B cell (primary cell): ENCODE data around the gene MRPL10. TPM values are rescaled to one million over a fixed set of nuclear protein-coding genes. Genes with fewer than 3 reads are reported as not detected.

Experiments used
- ATAC-seq: fragments of 200-7000 bp; cut with Tn5 transposase; one replicate; pipeline ENCODE4 v1.10.0; 2021; ENCODE audit warnings: low read depth, mild to moderate bottlenecking, moderate number of reproducible peaks, moderate library complexity
- CTCF ChIA-PET: fragments of 350-600 bp; sonication (Branson Sonifier 250); formaldehyde crosslinking; loops from one replicate; lab custom pipeline; 2021; ENCODE audit warnings: antibody characterized with exemption, inconsistent platforms; lab: Charles Lee
- POLR2A ChIA-PET: fragments of 350-600 bp; sonication (Branson Sonifier 250); formaldehyde crosslinking; loops from one replicate; lab custom pipeline; 2021; ENCODE audit warnings: antibody characterized with exemption; lab: Charles Lee
- DNase-seq: peaks from one replicate; pipeline ENCODE4 v3.0.0; 2013
- H2AFZ ChIP-seq: 2 replicates; pipeline ENCODE4 v1.6.1; 2012; ENCODE audit warnings: mild to moderate bottlenecking, low read depth, low read length; ENCODE audit not compliant: insufficient read depth, poor library complexity, severe bottlenecking
- H3K27ac ChIP-seq, 2 donors: 1 replicate in 1 of 2; 2 replicates in 1 of 2; pipeline ENCODE4 v1.5.1; 2012 to 2013; ENCODE audit warnings: low read length in 2 of 2, mild to moderate bottlenecking in 2 of 2, moderate library complexity in 1 of 2
- H3K27me3 ChIP-seq, 4 experiments: fragments of 200-600 bp in 1 of 4; sonication (generic) in 1 of 4; replicated peaks in 1 of 4; 1 replicate in 2 of 4; 2 replicates in 2 of 4; pipeline versions ENCODE4 v1.6.1 to v1.7.0; 2013 to 2016; ENCODE audit warnings: low read length in 3 of 4, mild to moderate bottlenecking in 2 of 4, mixed read lengths in 1 of 4, moderate library complexity in 1 of 4; ENCODE audit not compliant: insufficient read depth in 4 of 4, control insufficient read depth in 3 of 4; ENCODE audit errors: control extremely low read depth in 1 of 4
- H3K36me3 ChIP-seq, 2 experiments: replicated peaks in 1 of 2; 1 replicate in 1 of 2; 2 replicates in 1 of 2; pipeline versions ENCODE4 v1.6.1 to v1.7.1; 2013; ENCODE audit warnings: low read length in 1 of 2; ENCODE audit not compliant: insufficient read depth in 2 of 2, control insufficient read depth in 1 of 2; ENCODE audit errors: control extremely low read depth in 1 of 2, extremely low read depth in 1 of 2
- H3K4me1 ChIP-seq, 2 donors: fragments of 200-600 bp in 1 of 2; sonication (generic) in 1 of 2; 1 replicate in 1 of 2; 2 replicates in 1 of 2; pipeline versions ENCODE4 v1.5.1 to v1.6.1; 2013 to 2017; ENCODE audit warnings: low read length in 2 of 2; ENCODE audit not compliant: control insufficient read depth in 2 of 2, insufficient read depth in 2 of 2
- H3K4me2 ChIP-seq: replicated peaks from 2 replicates; pipeline ENCODE3; 2012; ENCODE audit warnings: mild to moderate bottlenecking, low read depth, low read length; ENCODE audit not compliant: poor library complexity, severe bottlenecking
- H3K4me3 ChIP-seq, 5 experiments: fragments of 200-600 bp in 1 of 5; sonication (generic) in 1 of 5; 1 replicate in 3 of 5; 2 replicates in 2 of 5; pipeline versions ENCODE4 v1.5.1 to v1.7.0; 2011 to 2016; ENCODE audit warnings: low read length in 4 of 5, mild to moderate bottlenecking in 4 of 5, low read depth in 2 of 5, control low read depth in 1 of 5, moderate library complexity in 1 of 5; ENCODE audit not compliant: insufficient read depth in 1 of 5; ENCODE audit errors: control extremely low read depth in 1 of 5, extremely low read depth in 1 of 5
- H3K79me2 ChIP-seq: fragments of 200-600 bp; sonication (generic); one replicate; pipeline ENCODE4 v1.6.0; 2016; ENCODE audit warnings: low read length; ENCODE audit not compliant: control insufficient read depth, insufficient read depth
- H3K9ac ChIP-seq: fragments of 200-600 bp; sonication (generic); 2 replicates; pipeline ENCODE4 v1.6.1; 2017; ENCODE audit warnings: mild to moderate bottlenecking, low read length, moderate library complexity
- H3K9me3 ChIP-seq, 3 donors: one replicate each; pipeline versions ENCODE4 v1.6.1 to v1.7.1; 2013; ENCODE audit warnings: low read length in 2 of 3; ENCODE audit not compliant: control insufficient read depth in 2 of 3, insufficient read depth in 1 of 3; ENCODE audit errors: control extremely low read depth in 1 of 3
- H4K20me1 ChIP-seq: 2 replicates; pipeline ENCODE4 v1.6.0; 2012; ENCODE audit warnings: mild to moderate bottlenecking, low read length; ENCODE audit not compliant: insufficient read depth, control insufficient read depth, poor library complexity, severe bottlenecking
- H3K27ac Mint-ChIP-seq: one replicate; pipeline ENCODE4 v1.8.0; 2021; ENCODE audit warnings: mixed read lengths
- H3K27me3 Mint-ChIP-seq: one replicate; pipeline ENCODE4 v1.8.0; 2021; ENCODE audit warnings: mixed read lengths
- H3K4me1 Mint-ChIP-seq: one replicate; pipeline ENCODE4 v1.8.0; 2021; ENCODE audit warnings: mixed read lengths
- H3K4me3 Mint-ChIP-seq: one replicate; pipeline ENCODE4 v1.8.0; 2021; ENCODE audit warnings: mixed read lengths
- H3K9me3 Mint-ChIP-seq: one replicate; pipeline ENCODE4 v1.8.0; 2022; ENCODE audit warnings: mixed read lengths; ENCODE audit not compliant: insufficient read depth
- CTCF ChIP-seq: fragments of 200-600 bp; IDR thresholded peaks from one replicate; pipeline ENCODE4 v1.8.0; 2022; ENCODE audit warnings: antibody characterized with exemption, mild to moderate bottlenecking
- EZH2 ChIP-seq: IDR thresholded peaks from 2 replicates; pipeline ENCODE4 v1.6.1; 2012; ENCODE audit warnings: borderline replicate concordance, low read depth, mild to moderate bottlenecking, moderate library complexity, low read length; ENCODE audit not compliant: insufficient read depth, poor library complexity, severe bottlenecking
- WGBS: methylation state at CpG from one replicate; pipeline ENCODE4 v1.1.5; 2013; ENCODE audit warnings: missing lambda C conversion rate; ENCODE audit not compliant: insufficient coverage; 5-methylcytosine and 5-hydroxymethylcytosine counted together
- intact Hi-C: fragments of 100-400 bp; cut with micrococcal nuclease; formaldehyde crosslinking; loops from one replicate; pipeline ENCODE4 v1.10.0; 2022
- polyA plus RNA-seq: library from polyadenylated mRNA; depleted of rRNA; stranded (reverse); fragments of >200 nt; gene quantifications from 2 replicates; pipeline ENCODE4 v1.2.3, GENCODE V29; 2012
- total RNA-seq, 2 donors: library from RNA; stranded (reverse); fragments of 120-200 nt in 1 of 2; gene quantifications; 1 replicate in 1 of 2; 2 replicates in 1 of 2; pipeline versions ENCODE4 v1.2.3 to v1.2.4, GENCODE V29; 2013 to 2022

MRPL10 gene
- total and polyA plus RNA-seq, 2 donors (not counting 1 experiment from before 2014, with no cell fraction given): 34.8 to 39.4 TPM

- Histone ChIP-seq H3K36me3 (no peaks in the 10 kb centered on the region), H3K79me2 (no peaks in the 10 kb centered on the region), H3K4me2 (no peak overlapping the region), H3K4me3 (no peak overlapping the region), H2AFZ (no peak overlapping the region), H3K9ac (no peak overlapping the region), H4K20me1 (no peaks in the 10 kb centered on the region), H3K27me3 (peaks cover 0 to 36% (median 16%) of the 10 kb centered on the region in 4 experiments), H3K4me1 (peaks cover 8 to 9% of the 10 kb centered on the region in 2 donors), H3K9me3 (peaks cover 0 to under 1% (median 0%) of the 10 kb centered on the region in 3 donors), H3K27ac (no peak overlapping the region)
- H3K4me1 Mint-ChIP-seq: peaks cover 4% of the 10 kb centered on the region
- H3K27ac Mint-ChIP-seq: no peak overlapping the region
- TF ChIP-seq CTCF (no peak), EZH2 (no peak)
- no peak for ATAC-seq
- ChIA-PET POLR2A (no interaction called here), CTCF (no interaction called here)
- H3K27me3 Mint-ChIP-seq: peaks cover 56% of the 10 kb centered on the region
- H3K4me3 Mint-ChIP-seq: no peak overlapping the region
- H3K9me3 Mint-ChIP-seq: no peaks in the 10 kb centered on the region
- 88% methylated on average over 9 of the region's 11 CpGs for WGBS
- no peak for DNase-seq
- intact Hi-C loops: no loop called here
Observed at GRCh38 chr17:47867813-47868533, 36.6 kb upstream of the MRPL10 start.

- no peak overlapping the region for H3K4me3 ChIP-seq
- no peak overlapping the region for H3K4me3 Mint-ChIP-seq
- H3K4me1 Mint-ChIP-seq: peaks cover 2% of the 10 kb centered on the region
- ChIA-PET POLR2A (no interaction called here), CTCF (no interaction called here)
- H3K9me3 Mint-ChIP-seq: no peaks in the 10 kb centered on the region
- H3K9me3 ChIP-seq: peaks cover 0 to 2% (median 0%) of the 10 kb centered on the region in 3 donors
- intact Hi-C loops: no loop called here
- peaks cover 1% of the 10 kb centered on the region in 2 donors for H3K4me1 ChIP-seq
- no peak overlapping the region for H2AFZ ChIP-seq
- H3K9ac ChIP-seq: no peak overlapping the region
- no peak for TF ChIP-seq EZH2
- no peak overlapping the region for H3K27ac Mint-ChIP-seq
- DNase-seq: no peak
- H3K27me3 Mint-ChIP-seq: peaks cover 53% of the 10 kb centered on the region
- H3K36me3 ChIP-seq: no peaks in the 10 kb centered on the region
- WGBS: 89% methylated on average over 20 of the region's 20 CpGs
- peaks cover 0 to 26% (median 11%) of the 10 kb centered on the region in 4 experiments for H3K27me3 ChIP-seq
- ATAC-seq: no peak
- no peak overlapping the region for H3K27ac ChIP-seq
- H3K4me2 ChIP-seq: no peak overlapping the region
- no peaks in the 10 kb centered on the region for H4K20me1 ChIP-seq
- no peaks in the 10 kb centered on the region for H3K79me2 ChIP-seq
Observed at GRCh38 chr17:47866941-47867340, 35.6 kb upstream of the MRPL10 start.
